ENCODE results near the gene ABCA12.

ABCA12 gene

DNA sequence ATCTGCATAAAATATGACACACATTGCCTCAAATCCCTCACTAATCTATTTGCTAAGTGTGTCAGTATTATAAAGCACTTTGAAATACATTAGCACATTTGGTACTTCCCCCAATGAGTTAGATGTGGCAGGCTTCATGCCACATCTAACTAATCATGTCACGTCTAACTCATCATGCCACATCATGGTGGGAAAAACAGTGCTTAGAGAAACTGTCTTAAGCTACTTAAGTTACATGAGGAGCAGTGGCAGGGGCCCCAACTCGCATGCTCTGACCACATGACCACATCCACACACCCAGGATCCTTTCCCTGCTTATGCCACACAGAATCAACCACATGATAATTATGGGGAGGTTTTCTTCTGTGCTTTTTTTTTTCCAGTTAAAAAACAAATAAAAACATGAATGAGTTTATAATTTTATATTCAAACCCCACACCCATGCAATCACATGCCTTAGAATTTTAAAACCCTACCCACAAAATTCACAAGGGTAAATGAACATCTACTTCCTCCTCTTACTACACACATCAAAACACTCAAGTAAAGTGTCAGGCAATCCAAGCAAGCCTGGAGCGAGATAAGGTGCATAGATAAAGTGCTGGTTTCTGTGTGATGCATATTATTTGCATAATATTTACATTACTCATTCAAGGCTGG lies 1.6 kb downstream of the ABCA12 start:
- DNase-seq (ENCODE audit: low read depth), result no peak

DNA sequence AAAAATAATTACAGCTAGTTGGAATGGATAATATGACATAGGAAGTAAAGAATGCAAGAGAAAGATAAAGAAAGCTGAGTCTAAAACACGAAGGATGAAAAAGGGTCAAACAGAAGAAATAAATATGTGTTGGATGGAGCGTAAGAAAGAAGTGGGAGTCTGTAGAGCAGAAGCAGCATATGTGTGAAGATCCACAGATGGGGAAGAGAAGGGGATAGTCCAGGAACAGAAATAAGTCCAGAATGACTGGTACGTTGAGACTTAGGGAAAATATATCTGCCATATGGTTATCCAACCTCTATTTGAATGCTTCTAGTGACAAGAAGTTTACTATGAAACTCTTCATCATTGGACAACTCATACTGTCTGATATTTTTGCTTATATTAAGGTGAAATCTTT lies 18.0 kb downstream of the ABCA12 start:
- no peak for DNase-seq (ENCODE audit: low read depth)

DNA sequence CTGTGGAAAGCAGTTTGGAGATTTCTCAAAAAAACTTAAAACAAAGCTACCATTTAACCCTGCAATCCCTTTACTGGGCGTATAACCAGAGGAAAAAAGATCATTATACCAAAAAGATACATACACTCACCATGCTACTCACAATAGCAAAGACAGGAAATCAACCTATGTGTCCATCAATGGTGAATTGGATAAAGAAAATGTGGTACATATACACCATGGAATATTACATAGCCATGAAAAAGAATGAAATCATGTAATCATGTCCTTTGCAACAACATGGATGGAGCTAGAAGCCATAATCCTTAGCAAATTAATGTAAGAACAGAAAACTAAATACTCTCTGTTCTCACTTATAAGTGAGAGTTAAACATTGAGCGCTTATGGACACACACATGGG lies 18.6 kb downstream of the ABCA12 start:
- DNase-seq (ENCODE audit: low read depth), result no peak

DNA sequence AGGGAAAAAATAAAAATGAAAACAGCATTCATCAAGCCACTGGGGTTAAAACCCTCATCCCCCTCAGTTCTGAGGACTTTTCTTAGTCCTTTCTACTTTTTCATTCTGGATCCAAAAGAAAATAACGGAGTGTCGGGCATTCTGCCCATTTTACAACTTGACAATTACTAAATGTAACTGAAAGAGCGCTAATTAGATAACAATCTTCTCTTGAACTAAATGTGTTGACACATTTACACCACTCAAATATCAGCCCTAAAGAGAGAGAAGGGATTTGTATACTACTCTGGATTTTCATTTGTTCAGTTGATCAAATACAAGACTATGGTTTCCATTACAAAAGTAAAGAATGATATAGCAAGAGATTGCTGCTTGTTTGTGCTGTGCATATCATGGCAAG lies 27.5 kb downstream of the ABCA12 start:
- DNase-seq (ENCODE audit: low read depth), result no peak

GRCh38 chr2:215107216-215108056 lies 31.0 kb downstream of the ABCA12 start:
- no peak for DNase-seq (ENCODE audit: low read depth)

DNA sequence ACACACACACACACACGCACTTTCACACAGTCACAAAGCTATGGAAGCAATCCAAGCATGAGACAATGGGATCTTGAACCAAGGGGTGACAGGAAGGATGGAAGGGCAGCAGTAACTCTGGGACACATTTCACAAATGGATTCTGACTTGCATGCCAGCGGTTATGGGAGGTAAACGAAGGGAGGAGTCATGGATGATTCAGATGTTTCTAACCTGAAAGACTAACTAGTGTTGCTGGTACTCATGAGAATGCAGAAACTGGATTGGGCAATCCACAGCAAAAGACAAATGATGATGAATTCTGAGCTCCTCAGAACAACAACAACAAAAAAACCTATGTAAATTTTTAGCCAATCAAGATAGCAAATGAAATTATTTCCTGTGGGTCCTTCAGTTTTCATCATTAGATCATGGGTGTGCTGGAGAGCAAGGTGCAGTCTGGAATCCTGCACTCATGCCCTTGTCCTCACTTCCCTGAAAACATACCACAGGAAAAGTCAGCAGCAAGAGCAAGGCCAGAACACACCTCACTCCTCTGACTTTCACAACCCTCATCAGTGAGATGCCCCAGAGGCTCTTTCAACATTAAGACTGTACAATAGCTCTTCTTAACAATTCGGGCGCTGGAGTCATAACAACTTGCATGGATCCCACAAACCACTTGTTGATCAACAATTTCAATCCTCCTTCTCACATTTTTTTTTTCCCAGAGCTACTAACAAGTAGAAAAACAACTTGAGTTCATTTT lies 32.6 kb downstream of the ABCA12 start:
- no peak for DNase-seq (ENCODE audit: low read depth)

GRCh38 chr2:215104226-215104625 lies 34.2 kb downstream of the ABCA12 start:
- no peak for DNase-seq (ENCODE audit: low read depth)

- no peak for DNase-seq (ENCODE audit: low read depth)
Observed at GRCh38 chr2:215098875-215099274, 39.6 kb downstream of the ABCA12 start.

DNA sequence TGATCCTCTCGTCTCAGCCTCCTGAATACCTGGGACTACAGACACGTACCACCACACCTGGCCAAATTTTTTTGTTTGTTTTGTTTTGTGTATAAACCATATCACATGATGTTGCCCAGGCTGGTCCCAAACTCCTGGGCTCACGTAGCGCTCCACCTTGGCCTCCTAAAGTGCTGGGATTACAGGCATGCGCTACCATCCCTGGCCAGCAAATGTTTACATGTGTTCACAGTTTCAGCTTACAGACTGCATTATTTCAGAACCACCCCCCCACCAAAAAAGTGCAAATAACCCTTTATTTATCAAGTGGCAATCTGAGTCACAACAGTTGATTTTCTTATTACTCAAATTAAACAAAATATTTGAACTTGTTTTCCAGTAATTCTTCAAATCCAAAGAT lies 54.3 kb downstream of the ABCA12 start:
- DNase-seq (ENCODE audit: low read depth), result no peak

- no peak for DNase-seq (ENCODE audit: low read depth)
Observed at GRCh38 chr2:215083146-215083545, 55.3 kb downstream of the ABCA12 start.

- no peak for DNase-seq (ENCODE audit: low read depth)
Observed at GRCh38 chr2:215082446-215082845, 56.0 kb downstream of the ABCA12 start.

DNA sequence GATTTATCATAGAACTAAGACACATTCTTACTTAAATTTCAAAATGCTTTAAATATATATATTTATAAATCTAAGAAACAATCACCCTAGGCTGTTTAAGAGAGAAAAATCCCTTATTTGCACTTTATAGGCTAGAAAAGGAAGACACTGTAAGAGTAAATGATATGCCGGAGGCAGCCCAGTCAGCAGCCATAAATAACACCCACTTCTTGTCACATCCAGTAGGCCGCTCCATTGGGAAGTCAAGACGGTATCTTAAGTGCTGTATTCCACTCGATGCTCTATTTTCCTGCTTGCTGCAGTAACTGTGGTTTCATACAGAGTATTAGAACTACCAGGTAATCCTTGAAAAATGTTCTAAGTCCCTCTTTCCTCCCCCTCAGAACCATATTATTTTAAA lies 57.9 kb downstream of the ABCA12 start:
- DNase-seq (ENCODE audit: low read depth), result no peak

GRCh38 chr2:215071676-215072075 lies 66.8 kb downstream of the ABCA12 start:
- no peak for DNase-seq (ENCODE audit: low read depth)

- no peak for DNase-seq (ENCODE audit: low read depth)
Observed at GRCh38 chr2:215068399-215068798, 70.0 kb downstream of the ABCA12 start.

GRCh38 chr2:215066124-215066523 lies 72.3 kb downstream of the ABCA12 start:
- DNase-seq (ENCODE audit: low read depth), result no peak

- DNase-seq (ENCODE audit: low read depth), result no peak
Observed at GRCh38 chr2:215063526-215063925, 74.9 kb downstream of the ABCA12 start.

GRCh38 chr2:215060861-215061536 lies 77.4 kb downstream of the ABCA12 start:
- no peak for DNase-seq (ENCODE audit: low read depth)

- DNase-seq (ENCODE audit: low read depth), result no peak
Observed at GRCh38 chr2:215059724-215060123, 78.7 kb downstream of the ABCA12 start.

- no peak for DNase-seq (ENCODE audit: low read depth)
Observed at GRCh38 chr2:215055891-215056290, 82.5 kb downstream of the ABCA12 start.

DNA sequence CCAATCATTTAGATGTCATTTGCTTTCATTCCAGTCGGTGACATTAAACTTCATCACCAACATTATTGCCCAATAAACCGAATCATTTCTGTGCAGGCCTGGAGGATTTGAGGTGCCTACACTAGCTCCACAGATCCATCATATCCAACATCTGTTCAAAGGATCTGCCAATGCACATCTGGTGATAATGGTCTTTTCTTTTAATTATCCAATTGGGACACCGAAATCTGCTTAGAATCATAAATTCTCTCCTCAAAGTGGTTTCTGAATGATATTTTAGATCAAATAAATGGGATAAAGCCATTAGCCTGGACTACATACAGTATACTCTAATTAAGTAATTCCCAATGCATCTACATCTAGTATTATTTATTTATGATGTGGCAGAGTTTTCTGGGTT lies 85.6 kb downstream of the ABCA12 start:
- DNase-seq (ENCODE audit: low read depth), result no peak

GRCh38 chr2:215052404-215052803 lies 86.0 kb downstream of the ABCA12 start:
- DNase-seq (ENCODE audit: low read depth), result no peak

DNA sequence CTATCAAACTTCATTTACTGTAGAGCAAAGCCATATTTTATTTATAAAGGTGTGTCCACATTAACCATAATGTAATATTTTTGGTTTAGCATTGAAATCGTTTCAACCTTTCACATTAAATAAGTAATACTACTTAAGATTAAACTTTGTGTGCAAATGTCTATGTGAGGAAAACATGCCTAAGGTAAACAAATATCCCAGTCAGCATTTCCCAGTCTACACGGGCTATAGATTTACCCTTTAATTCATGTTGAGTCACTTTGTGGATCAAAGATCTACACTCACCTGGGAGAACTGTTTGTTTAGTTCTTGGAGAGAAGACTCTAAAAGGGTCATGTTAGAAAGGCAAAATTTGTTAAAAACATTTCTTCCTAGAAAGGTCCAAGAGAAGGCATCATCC lies 89.1 kb downstream of the ABCA12 start:
- no peak for DNase-seq (ENCODE audit: low read depth)
